ENCODE data around the gene NRCAM.

DNA sequence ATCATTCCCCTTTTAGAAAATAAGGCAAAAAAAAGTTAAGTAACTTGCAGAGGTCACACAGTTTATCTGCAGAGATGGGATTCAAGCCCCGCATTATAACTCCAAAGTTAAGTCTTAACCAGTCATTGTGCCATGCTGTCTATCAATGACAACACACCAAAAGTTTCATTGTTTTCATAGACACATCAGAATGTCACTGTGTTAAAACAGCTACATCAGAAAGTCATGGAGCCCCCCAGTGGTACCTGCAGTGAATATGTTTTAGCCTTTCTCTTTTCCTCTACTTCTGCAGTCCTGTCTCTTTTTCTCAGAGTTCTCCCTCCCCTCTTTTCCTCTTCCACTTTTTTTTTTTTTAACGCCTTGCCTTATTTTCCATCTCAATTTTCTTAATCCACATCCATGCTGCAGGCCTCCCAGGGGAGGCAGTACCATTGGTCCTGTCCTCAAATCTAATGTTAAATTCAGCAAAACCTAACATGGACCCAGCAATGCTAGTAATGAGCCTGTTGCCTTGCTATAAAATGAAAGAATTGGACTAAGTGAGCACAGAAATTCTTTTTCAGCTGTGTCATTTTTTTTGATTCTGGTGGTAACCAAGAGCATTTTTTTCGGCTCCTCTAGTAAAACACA lies 3.8 kb upstream of the NRCAM start:
- TF ChIP-seq, protein P1, sequence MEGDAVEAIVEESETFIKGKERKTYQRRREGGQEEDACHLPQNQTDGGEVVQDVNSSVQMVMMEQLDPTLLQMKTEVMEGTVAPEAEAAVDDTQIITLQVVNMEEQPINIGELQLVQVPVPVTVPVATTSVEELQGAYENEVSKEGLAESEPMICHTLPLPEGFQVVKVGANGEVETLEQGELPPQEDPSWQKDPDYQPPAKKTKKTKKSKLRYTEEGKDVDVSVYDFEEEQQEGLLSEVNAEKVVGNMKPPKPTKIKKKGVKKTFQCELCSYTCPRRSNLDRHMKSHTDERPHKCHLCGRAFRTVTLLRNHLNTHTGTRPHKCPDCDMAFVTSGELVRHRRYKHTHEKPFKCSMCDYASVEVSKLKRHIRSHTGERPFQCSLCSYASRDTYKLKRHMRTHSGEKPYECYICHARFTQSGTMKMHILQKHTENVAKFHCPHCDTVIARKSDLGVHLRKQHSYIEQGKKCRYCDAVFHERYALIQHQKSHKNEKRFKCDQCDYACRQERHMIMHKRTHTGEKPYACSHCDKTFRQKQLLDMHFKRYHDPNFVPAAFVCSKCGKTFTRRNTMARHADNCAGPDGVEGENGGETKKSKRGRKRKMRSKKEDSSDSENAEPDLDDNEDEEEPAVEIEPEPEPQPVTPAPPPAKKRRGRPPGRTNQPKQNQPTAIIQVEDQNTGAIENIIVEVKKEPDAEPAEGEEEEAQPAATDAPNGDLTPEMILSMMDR (IDR thresholded peaks at IDR 0.05; ENCODE audit: insufficient read depth, low read length, poor library complexity, severe bottlenecking): peak; percentile 55
- TF ChIP-seq EZH2phosphoT487 (conservative IDR thresholded peaks at IDR 0.05; ENCODE audit: low read length): no peak

Data from SU-DHL-6 (cell line).